Endothelial cell of umbilical vein (primary cell): ENCODE measurements around the gene MTG2. TPM values are rescaled to one million over a fixed set of nuclear protein-coding genes. Genes with fewer than 3 reads are reported as not detected.

Experiments used
- BruUV-seq: library from RNA; stranded (reverse); fragments of 400-500 nt; replicated peaks from 2 replicates; lab custom pipeline; 2021; lab: Mats Ljungman, UMichigan
- CTCF ChIA-PET: fragments of 300-600, 350-600 bp; sonication (Branson Sonifier 250); formaldehyde crosslinking; loops from one replicate; lab custom pipeline; 2021; ENCODE audit warnings: antibody characterized with exemption, inconsistent platforms; lab: Charles Lee
- POLR2A ChIA-PET: fragments of 300-600, 350-600 bp; sonication (Branson Sonifier 250); formaldehyde crosslinking; loops from one replicate; lab custom pipeline; 2021; ENCODE audit warnings: antibody characterized with exemption, inconsistent platforms; lab: Charles Lee
- DNase-seq: peaks from one replicate; pipeline ENCODE4 v3.0.0-alpha.2; 2011; ENCODE audit warnings: low read depth, low spot score
- FAIRE-seq: peaks from 2 replicates; lab custom pipeline; 2011; peaks lifted over from hg19 to GRCh38; lab: Jason Lieb, UNC
- H2AFZ ChIP-seq: 2 replicates; pipeline ENCODE4 v1.6.0; 2012; ENCODE audit warnings: low read depth, low read length, control low read depth, inconsistent platforms
- H3K27ac ChIP-seq: 2 replicates; pipeline ENCODE4 v1.5.1; 2011; ENCODE audit warnings: low read depth, mild to moderate bottlenecking, control low read depth, low read length, moderate library complexity; ENCODE audit not compliant: insufficient read depth
- H3K27me3 ChIP-seq, 2 experiments: 2 replicates each; pipeline versions ENCODE4 v1.6.0 to v1.6.1; 2011; ENCODE audit warnings: low read length in 2 of 2, mixed read lengths in 1 of 2; ENCODE audit not compliant: control insufficient read depth in 2 of 2, insufficient read depth in 2 of 2
- H3K36me3 ChIP-seq, 2 experiments: 2 replicates in 1 of 2; 3 replicates in 1 of 2; pipeline ENCODE4 v1.5.1; 2011; ENCODE audit warnings: low read length in 2 of 2, mild to moderate bottlenecking in 1 of 2, moderate library complexity in 1 of 2; ENCODE audit not compliant: control insufficient read depth in 2 of 2, insufficient read depth in 2 of 2; ENCODE audit errors: extremely low read depth in 1 of 2
- H3K4me1 ChIP-seq: 3 replicates; pipeline ENCODE4 v1.5.1; 2011; ENCODE audit warnings: mild to moderate bottlenecking, low read length; ENCODE audit not compliant: control insufficient read depth, insufficient read depth; ENCODE audit errors: extremely low read depth
- H3K4me2 ChIP-seq: 2 replicates; pipeline ENCODE4 v1.6.1; 2011; ENCODE audit warnings: low read length, control low read depth, mixed read lengths; ENCODE audit not compliant: insufficient read depth
- H3K4me3 ChIP-seq, 3 experiments: fragments of 200-600 bp in 1 of 3; sonication (generic), shearing (Covaris generic) in 1 of 3; replicated peaks in 1 of 3; 2 replicates each; pipeline ENCODE4 v1.5.1; 2011 to 2016; ENCODE audit warnings: control low read depth in 3 of 3, low read length in 3 of 3, mild to moderate bottlenecking in 2 of 3, inconsistent platforms in 1 of 3, low read depth in 1 of 3, moderate library complexity in 1 of 3; ENCODE audit not compliant: insufficient read depth in 1 of 3
- H3K79me2 ChIP-seq: 2 replicates; pipeline ENCODE4 v1.6.0; 2012; ENCODE audit warnings: low read length, inconsistent platforms; ENCODE audit not compliant: control insufficient read depth, insufficient read depth
- H3K9ac ChIP-seq: replicated peaks from 2 replicates; pipeline ENCODE3; 2011; ENCODE audit warnings: low read length, control low read depth; ENCODE audit not compliant: insufficient read depth; ENCODE audit errors: extremely low read depth
- H3K9me1 ChIP-seq: replicated peaks from 3 replicates; pipeline ENCODE4 v1.6.0; 2011; ENCODE audit warnings: mild to moderate bottlenecking, low read length; ENCODE audit not compliant: control insufficient read depth, insufficient read depth; ENCODE audit errors: extremely low read depth
- H3K9me3 ChIP-seq: replicated peaks from 2 replicates; pipeline ENCODE4 v1.5.1; 2012; ENCODE audit warnings: low read length, inconsistent platforms; ENCODE audit not compliant: control insufficient read depth, insufficient read depth
- H4K20me1 ChIP-seq: replicated peaks from 2 replicates; pipeline ENCODE3; 2011; ENCODE audit warnings: mild to moderate bottlenecking, low read length; ENCODE audit not compliant: control insufficient read depth, insufficient read depth; ENCODE audit errors: extremely low read depth
- CTCF ChIP-seq, 2 donors: IDR thresholded peaks; 1 replicate in 1 of 2; 2 replicates in 1 of 2; pipeline ENCODE4 v1.5.1; 2011; ENCODE audit warnings: low read length in 2 of 2, mild to moderate bottlenecking in 2 of 2, moderate library complexity in 2 of 2, control low read depth in 1 of 2, inconsistent platforms in 1 of 2, low read depth in 1 of 2; ENCODE audit not compliant: insufficient read depth in 1 of 2; ENCODE audit errors: extremely low read depth in 1 of 2
- EZH2 ChIP-seq: IDR thresholded peaks from 2 replicates; pipeline ENCODE4 v1.6.1; 2012; ENCODE audit warnings: borderline replicate concordance, low read depth, mild to moderate bottlenecking, moderate library complexity, low read length, inconsistent platforms; ENCODE audit not compliant: severe bottlenecking
- FOS ChIP-seq: IDR thresholded peaks from 2 replicates; pipeline ENCODE4 v1.6.1; 2011; ENCODE audit warnings: mild to moderate bottlenecking, low read length, moderate library complexity, borderline replicate concordance; ENCODE audit not compliant: insufficient read depth
- GATA2 ChIP-seq: IDR thresholded peaks from 2 replicates; pipeline ENCODE4 v1.7.0; 2011; ENCODE audit warnings: low read depth, mild to moderate bottlenecking, moderate library complexity, mixed read lengths, low read length; ENCODE audit not compliant: insufficient read length, insufficient read depth
- JUN ChIP-seq: IDR thresholded peaks from 2 replicates; pipeline ENCODE4 v1.6.1; 2011; ENCODE audit warnings: borderline replicate concordance, low read depth; ENCODE audit not compliant: insufficient read length, insufficient read depth
- MAX ChIP-seq: IDR thresholded peaks from 2 replicates; pipeline ENCODE4 v1.6.1; 2011; ENCODE audit not compliant: insufficient read depth, insufficient read length
- MYC ChIP-seq: IDR thresholded peaks from one replicate; pipeline ENCODE4 v1.6.1; 2011; ENCODE audit warnings: mild to moderate bottlenecking, low read depth, low read length
- POLR2A ChIP-seq: IDR thresholded peaks from 2 replicates; pipeline ENCODE4 v1.6.1; 2012; ENCODE audit warnings: low read depth, mild to moderate bottlenecking, control low read depth, low read length
- POLR2AphosphoS5 ChIP-seq: IDR thresholded peaks from 2 replicates; pipeline ENCODE4 v1.6.1; 2012; ENCODE audit warnings: low read depth, mild to moderate bottlenecking, control low read depth, low read length, moderate library complexity; ENCODE audit not compliant: insufficient read depth
- dilution Hi-C: fragments of 300-500 bp; cut with MboI; formaldehyde crosslinking; loops from one replicate; pipeline ENCODE4 v1.15.0; 2019; ENCODE audit warnings: low sequenced_read_pairs; ENCODE audit not compliant: extremely low pct_ligation_motif_present
- intact Hi-C: fragments of 100-400 bp; cut with micrococcal nuclease; formaldehyde crosslinking; loops from one replicate; pipeline ENCODE4 v1.10.0; 2022
- polyA plus RNA-seq, 4 experiments: library from polyadenylated mRNA; depleted of rRNA in 3 of 4; stranded (reverse) in 3 of 4; unstranded in 1 of 4; fragments of >200 nt; gene quantifications; 2 replicates each; pipeline versions ENCODE4 v1.2.1 to v1.2.3, GENCODE V29; 2011 to 2012; ENCODE audit warnings: missing spikeins in 1 of 4
- total RNA-seq: library from RNA; stranded (reverse); gene quantifications from 2 replicates; pipeline ENCODE4 v1.2.3, GENCODE V29; 2021

MTG2 gene
- total and polyA plus RNA-seq, 2 donors (not counting 3 experiments of a cell fraction or from before 2014, with no cell fraction given) = 19.9 to 31.6 TPM

DNA sequence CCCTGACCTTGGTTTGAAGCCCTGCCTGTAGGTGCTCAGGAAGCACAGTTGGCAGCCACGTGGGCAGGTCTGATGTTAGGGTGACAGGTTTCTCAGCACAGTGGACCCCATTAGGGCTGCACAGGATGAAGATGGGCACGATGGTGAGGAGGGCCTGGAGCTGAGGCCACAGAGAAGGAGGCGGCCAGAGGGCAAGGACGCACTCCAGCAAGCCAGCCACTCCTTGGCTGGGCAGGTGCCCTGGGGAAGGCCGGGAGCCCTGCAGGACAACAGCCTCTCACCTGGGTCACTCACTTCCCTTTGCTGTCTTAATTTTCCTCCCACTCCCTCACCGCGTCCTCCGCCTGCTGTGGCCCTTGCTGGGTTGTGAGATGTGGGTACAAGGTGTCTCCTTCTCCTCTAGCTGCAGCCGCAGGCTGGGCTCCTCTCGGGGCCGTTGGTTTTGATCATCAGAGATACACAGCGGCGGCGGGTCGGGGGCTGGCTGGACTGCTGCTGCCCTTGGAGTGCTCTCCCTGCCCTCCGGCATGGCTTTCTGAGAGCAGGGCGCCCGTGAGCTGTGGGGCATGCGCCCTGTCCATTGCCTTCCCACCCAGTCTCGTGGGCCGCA is 61.2 kb downstream of the MTG2 start:
- Histone ChIP-seq H3K4me2 (no peak overlapping the region), H2AFZ (no peak overlapping the region), H4K20me1 (no peaks in the 10 kb centered on the region), H3K27me3 (no peaks in the 10 kb centered on the region), H3K4me3 (no peak overlapping the region), H3K79me2 (peaks cover 3% of the 10 kb centered on the region), H3K36me3 (peaks cover 0 to 6% of the 10 kb centered on the region in 2 experiments), H3K9me1 (no peaks in the 10 kb centered on the region), H3K4me1 (peaks cover 4% of the 10 kb centered on the region), H3K27ac (no peak overlapping the region), H3K9me3 (no peaks in the 10 kb centered on the region), H3K9ac (no peak overlapping the region)
- DNase-seq = no peak
- BruUV-seq = no TSS peak
- CTCF ChIA-PET = no interaction called here
- TF ChIP-seq MYC (no peak), FOS (no peak), MAX (no peak), EZH2 (no peak), POLR2A (no peak), JUN (no peak), GATA2 (no peak), CTCF (IDR thresholded peaks at IDR 0.05; ENCODE audit: extremely low read depth in 1 of 2, insufficient read depth in 1 of 2, low read depth in 1 of 2, low read length in 2 of 2) (no peak), POLR2AphosphoS5 (no peak)
- dilution Hi-C loops = no loop called here
- intact Hi-C loops = no loop called here
- no peak for FAIRE-seq
- POLR2A ChIA-PET = no interaction called here
